HL-60/S4 treated with phorbol 12-myristate 13-acetate at 8.2 ng/mL for 4 days and 3 days (cell line): ENCODE measurements around the gene KANSL1.

Experiments
- in situ Hi-C: fragments of 300-500 bp; cut with MboI; formaldehyde crosslinking; loops from 2 replicates; pipeline ENCODE4 v1.15.0; 2022; ENCODE audit warnings: low sequenced_read_pairs

The KANSL1 gene

GRCh38 chr17:46085522-46085921 lies 107.7 kb downstream of the KANSL1 start:
- in situ Hi-C loops: no loop called here

DNA sequence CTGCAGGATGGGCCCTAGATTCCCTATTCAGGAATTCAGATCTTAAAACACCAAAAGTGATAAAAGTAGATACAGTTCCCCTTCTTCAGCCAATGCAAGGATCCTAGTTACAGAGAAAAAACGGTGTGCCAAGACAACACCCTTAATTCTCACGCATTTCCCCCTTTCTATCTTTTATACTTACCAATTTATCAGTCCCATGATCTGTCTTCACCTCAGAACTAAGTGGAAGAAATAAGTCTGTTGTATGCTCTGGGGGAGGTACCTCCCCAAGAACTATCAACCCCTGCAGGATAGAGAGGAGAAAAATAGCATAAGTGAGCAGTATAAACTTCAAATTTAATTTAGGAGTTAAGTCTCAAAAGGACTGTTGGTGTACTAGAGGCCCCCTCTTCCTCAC lies 111.0 kb downstream of the KANSL1 start:
- in situ Hi-C loops: no loop called here

DNA sequence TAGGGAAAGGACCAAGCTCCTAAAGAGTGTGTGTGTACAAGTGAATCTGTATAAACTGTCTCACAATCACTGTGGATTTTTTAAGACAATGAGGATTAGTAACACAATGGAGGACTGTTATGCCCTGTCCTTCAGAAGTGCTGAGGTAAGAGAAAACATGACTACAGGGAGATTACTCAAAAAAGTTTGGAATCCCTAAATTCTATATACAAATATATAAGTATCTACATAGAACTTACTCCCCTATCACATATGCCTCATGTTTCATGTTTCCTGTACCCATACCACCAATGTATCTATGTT lies 112.3 kb downstream of the KANSL1 start:
- in situ Hi-C loops: no loop called here

DNA sequence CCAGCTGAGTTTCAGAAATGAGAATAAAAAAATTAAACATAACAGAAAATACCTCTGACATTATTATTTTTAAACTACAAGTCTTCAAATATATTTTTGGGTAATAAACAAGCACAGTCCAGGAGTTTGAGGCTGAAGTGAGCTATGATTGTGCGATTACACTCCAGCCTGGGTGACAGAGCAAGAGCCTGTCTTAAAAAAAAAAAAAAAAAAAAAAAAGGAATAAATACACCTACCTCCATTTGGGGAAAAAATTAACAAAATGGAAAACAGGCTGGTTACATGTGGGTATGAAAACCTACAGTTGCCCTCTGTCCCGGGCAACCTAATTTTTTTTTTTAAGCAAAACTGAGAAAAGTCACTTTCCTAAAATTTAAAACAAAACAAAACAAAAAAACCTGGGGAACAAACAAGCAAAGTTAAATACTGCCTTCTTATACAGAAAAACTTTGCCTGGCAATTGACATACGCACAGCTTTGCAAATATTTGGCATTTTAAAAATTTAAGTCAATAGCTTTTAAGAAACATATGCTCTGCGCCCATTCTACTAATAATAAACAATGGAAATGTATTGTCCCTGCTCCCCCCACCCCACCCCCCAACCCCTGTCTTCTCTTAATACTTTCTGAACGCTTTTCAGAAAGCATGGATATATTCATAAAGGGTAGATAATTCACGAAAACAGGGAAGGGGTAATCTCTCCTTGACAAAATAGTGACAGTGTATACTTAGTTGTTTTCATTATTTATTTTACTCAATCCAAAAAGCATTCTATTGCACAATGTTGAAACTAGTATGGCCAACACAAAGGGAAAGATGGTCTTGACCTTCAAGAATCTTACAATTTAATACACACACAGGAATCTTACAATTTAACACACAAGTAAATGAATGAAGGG lies 112.9 kb downstream of the KANSL1 start:
- in situ Hi-C loops: no loop called here

- in situ Hi-C loops: no loop called here
Measured at GRCh38 chr17:46078675-46079074, 114.6 kb downstream of the KANSL1 start.

GRCh38 chr17:46074540-46074939 lies 118.7 kb downstream of the KANSL1 start:
- in situ Hi-C loops: no loop called here

- in situ Hi-C loops: no loop called here
Measured at GRCh38 chr17:46072998-46073397, 120.2 kb downstream of the KANSL1 start.

DNA sequence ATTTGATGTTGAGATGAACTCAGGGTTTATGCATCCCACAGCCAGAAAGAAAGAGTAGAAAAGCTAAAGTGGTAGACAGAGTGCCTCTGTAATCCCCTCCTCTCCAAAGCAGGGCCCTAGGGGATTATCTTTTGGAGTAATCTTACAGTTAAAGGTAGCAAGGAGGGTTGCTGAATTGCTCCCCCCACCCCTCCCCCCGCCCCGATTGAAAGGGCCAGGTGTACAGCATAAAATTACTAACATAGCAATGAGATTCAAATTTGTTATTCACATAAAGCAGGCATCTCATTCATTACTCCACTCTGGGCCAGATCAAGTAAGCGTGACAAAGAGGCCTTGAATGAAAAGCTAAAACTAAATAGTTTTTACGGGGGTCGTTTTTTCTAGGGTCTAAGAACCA lies 121.4 kb downstream of the KANSL1 start:
- in situ Hi-C loops: no loop called here

GRCh38 chr17:46064460-46064859 lies 128.8 kb downstream of the KANSL1 start:
- in situ Hi-C loops: no loop called here

GRCh38 chr17:46063241-46063640 lies 130.0 kb downstream of the KANSL1 start:
- in situ Hi-C loops: no loop called here

DNA sequence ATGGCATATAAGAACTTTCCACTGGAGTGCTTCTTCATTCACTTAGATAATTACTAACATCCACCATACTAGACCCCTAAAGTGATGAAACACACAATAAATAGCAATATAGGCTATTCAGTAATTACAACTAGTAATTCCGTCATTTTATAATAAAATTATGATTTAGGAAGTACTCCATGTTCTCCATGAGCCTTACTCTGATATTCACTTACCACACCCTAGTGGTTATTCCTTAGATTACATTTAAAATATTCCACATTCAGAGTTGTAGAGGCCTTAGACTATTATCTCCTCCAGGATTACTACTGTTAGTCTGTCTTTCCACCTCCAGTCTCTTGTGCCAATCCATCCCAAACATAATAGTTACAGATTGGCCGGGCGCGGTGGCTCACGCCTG lies 131.8 kb downstream of the KANSL1 start:
- in situ Hi-C loops: no loop called here

GRCh38 chr17:46060461-46060860 lies 132.8 kb downstream of the KANSL1 start:
- in situ Hi-C loops: no loop called here

DNA sequence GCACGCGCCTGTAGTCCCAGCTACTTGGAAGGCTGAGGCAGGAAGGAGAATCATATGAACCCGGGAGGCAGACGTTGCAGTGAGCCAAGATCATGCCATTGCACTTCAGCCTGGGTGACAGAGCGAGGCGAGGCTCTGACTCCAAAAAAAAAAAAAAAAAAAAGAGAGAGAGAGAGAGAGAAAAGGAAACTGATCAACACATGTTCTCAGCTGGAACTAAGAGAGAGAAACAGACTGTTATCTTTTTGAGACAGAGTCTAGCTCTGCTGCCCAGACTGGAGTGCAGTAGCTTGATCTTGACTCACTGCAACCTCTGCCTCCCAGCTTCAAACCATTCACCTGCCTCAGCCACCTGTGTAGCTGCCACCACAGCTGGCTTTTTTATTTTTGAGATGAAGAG lies 133.7 kb downstream of the KANSL1 start:
- in situ Hi-C loops: no loop called here

DNA sequence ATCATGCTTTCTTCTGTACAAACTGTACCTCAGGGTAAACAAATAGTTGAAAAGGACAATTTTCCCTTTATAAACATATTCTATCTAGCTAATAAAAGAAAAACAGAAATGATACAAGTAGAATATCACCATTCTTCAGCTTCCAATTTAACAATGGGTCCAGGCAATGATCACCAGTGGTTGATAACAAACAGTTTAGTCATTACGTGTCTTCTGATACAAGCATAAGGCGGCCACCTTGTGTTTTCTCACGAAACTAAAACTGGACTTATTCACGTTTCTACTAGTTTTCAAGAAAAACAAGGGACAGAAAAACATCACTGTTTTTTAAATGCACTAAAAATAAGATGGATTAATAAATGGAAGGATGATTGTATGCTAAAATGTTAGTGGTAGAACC lies 135.9 kb downstream of the KANSL1 start:
- in situ Hi-C loops: no loop called here

DNA sequence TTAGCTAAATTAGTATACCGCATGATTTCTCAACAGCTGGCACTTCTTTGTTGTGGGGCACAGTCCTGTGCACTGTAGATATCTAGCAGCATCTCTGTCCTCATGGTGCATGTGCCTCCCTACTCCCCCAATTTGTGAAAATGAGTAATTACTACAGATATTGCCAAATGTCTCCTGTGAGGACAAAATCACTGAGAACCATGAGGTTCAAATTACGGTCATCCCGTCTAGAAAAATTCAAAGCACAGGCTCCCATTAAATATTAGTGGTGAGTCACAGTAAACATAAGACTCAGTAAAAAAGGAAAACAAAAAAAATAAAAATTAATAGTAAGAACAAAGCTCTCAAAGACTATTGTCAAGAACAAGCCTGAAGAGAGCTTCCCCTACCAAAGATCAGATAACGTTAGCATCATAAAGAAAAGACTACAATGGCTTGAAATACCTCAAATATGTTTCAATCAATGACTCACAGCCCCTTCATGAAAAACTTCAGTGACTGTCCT lies 136.4 kb downstream of the KANSL1 start:
- in situ Hi-C loops: no loop called here

GRCh38 chr17:46053911-46054534 lies 139.2 kb downstream of the KANSL1 start:
- in situ Hi-C loops: no loop called here

GRCh38 chr17:46049656-46050055 lies 143.6 kb downstream of the KANSL1 start:
- in situ Hi-C loops: no loop called here

DNA sequence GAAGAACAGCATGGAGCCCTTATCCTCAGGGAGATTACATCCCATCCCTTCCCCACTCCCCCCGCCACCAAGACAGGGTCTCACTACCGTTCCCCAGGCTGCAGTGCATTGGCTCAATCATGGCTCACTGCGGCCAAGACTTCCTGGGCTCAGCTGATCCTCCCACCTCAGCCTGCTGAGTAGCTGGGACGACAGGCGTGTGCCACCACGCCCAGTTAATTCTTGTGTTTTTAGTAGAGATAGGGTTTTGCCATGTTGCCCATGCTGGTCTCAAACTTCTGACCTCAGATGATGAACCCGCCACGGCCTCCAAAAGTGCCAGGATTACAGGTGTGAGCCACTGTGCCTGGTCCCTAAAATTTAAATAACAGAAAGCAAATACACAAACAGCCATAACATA lies 145.4 kb downstream of the KANSL1 start:
- in situ Hi-C loops: no loop called here

GRCh38 chr17:46047398-46047797 lies 145.8 kb downstream of the KANSL1 start:
- in situ Hi-C loops: no loop called here

GRCh38 chr17:46046957-46047356 lies 146.3 kb downstream of the KANSL1 start:
- in situ Hi-C loops: no loop called here

DNA sequence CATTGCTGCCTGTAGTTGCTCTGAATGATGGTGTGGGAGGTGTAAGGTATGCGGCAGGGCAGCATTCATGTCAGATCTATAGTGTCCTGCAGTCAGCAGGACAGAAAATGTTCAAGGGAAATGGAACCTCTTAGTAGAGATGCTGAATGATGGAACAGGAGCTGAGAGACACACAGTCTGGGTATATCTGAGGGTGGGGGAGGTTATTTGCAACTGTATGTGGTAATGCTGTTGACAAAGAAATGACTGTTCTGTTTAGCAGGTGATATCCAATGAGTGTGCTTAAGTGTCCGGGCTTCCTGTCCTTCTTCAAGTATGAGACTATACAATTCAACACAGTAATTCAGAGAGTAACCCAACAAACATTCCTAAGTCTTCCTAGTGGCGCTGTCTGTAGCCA lies 147.6 kb downstream of the KANSL1 start:
- in situ Hi-C loops: no loop called here

DNA sequence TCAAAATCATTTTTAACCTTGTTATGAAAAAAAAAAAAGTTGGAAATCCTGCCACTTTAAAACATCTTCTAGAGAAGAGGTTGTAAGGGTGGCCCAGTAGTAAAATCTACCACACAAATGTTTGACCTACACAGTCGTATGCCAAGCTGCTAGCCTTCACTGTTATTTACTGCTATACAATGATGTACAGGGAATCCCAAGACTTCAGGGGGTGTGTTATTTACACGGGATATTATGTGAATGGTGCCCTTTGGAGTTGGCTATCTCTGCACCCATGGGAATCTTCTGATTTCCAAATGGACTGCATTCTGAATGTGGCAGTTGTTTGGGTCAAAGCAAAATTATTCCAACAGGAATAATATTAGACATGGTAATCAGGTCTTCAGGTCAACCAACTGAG lies 148.2 kb downstream of the KANSL1 start:
- in situ Hi-C loops: no loop called here
